Hepatocyte (in vitro differentiated cells): Measurements from ENCODE around the gene UBXN11.

Experiments
- CTCF ChIP-seq: fragments of 200-600 bp; sonication (generic); IDR thresholded peaks from 2 replicates; pipeline ENCODE4 v1.5.1; 2016; ENCODE audit warnings: antibody characterized with exemption, mild to moderate bottlenecking; ENCODE audit not compliant: poor library complexity
- EZH2phosphoT487 ChIP-seq: fragments of 200-600 bp; sonication (generic); IDR thresholded peaks from one replicate; pipeline ENCODE4 v1.6.1; 2018; ENCODE audit warnings: antibody characterized with exemption, mild to moderate bottlenecking, low read depth, moderate library complexity; ENCODE audit not compliant: unreplicated experiment, severe bottlenecking

GRCh38 chr1:26289158-26290059 lies 17.0 kb downstream of the UBXN11 start:
- no peak for TF ChIP-seq CTCF
- TF ChIP-seq EZH2phosphoT487, result no peak
